HTERT RPE-1 (cell line): ENCODE data around the gene DIP2C.

ENCODE experiments used
- in situ Hi-C: fragments of 300-500 bp; cut with MboI; formaldehyde crosslinking; loops from 4 replicates; pipeline ENCODE4 v1.14.3; 2020; ENCODE audit warnings: low sequenced_read_pairs

Gene DIP2C

GRCh38 chr10:629186-629998 lies 60.1 kb downstream of the DIP2C start:
- in situ Hi-C loops, result no loop called here

GRCh38 chr10:628386-629045 lies 61.0 kb downstream of the DIP2C start:
- in situ Hi-C loops, result no loop called here

GRCh38 chr10:627032-627992 lies 62.2 kb downstream of the DIP2C start:
- in situ Hi-C loops, result no loop called here

- in situ Hi-C loops, result no loop called here
Observed at GRCh38 chr10:625751-626711, 63.4 kb downstream of the DIP2C start.

GRCh38 chr10:625333-625696 lies 64.2 kb downstream of the DIP2C start:
- in situ Hi-C loops, result no loop called here

GRCh38 chr10:624605-625332 lies 64.7 kb downstream of the DIP2C start:
- in situ Hi-C loops, result no loop called here

GRCh38 chr10:624312-624604 lies 65.2 kb downstream of the DIP2C start:
- in situ Hi-C loops, result no loop called here

GRCh38 chr10:623477-624311 lies 65.8 kb downstream of the DIP2C start:
- in situ Hi-C loops, result no loop called here

- in situ Hi-C loops, result no loop called here
Observed at GRCh38 chr10:623014-623413, 66.5 kb downstream of the DIP2C start.

GRCh38 chr10:621981-622740 lies 67.3 kb downstream of the DIP2C start:
- in situ Hi-C loops, result no loop called here

GRCh38 chr10:621513-621912 lies 68.0 kb downstream of the DIP2C start:
- in situ Hi-C loops, result no loop called here

GRCh38 chr10:620971-621370 lies 68.5 kb downstream of the DIP2C start:
- in situ Hi-C loops, result no loop called here

GRCh38 chr10:620417-620816 lies 69.1 kb downstream of the DIP2C start:
- in situ Hi-C loops, result no loop called here

GRCh38 chr10:619710-620109 lies 69.8 kb downstream of the DIP2C start:
- in situ Hi-C loops, result no loop called here

- in situ Hi-C loops, result no loop called here
Observed at GRCh38 chr10:618229-618989, 71.1 kb downstream of the DIP2C start.

GRCh38 chr10:617471-617870 lies 72.0 kb downstream of the DIP2C start:
- in situ Hi-C loops, result no loop called here

GRCh38 chr10:615583-616152 lies 73.8 kb downstream of the DIP2C start:
- in situ Hi-C loops, result no loop called here
